Measurements from ENCODE around the gene DLG2. TPM values are rescaled to one million over a fixed set of nuclear protein-coding genes. Genes with fewer than 3 reads are reported as not detected.
"Not testable (repeated sequence)": the region's sequence is repeated elsewhere in the genome, so short reads cannot be mapped to it uniquely, and the experiment has no call there.

Gene DLG2
- total RNA-seq, 2 donors from 2014 or later = 3.8 to 16.4 TPM

- ATAC-seq (ENCODE audit: insufficient number of reproducible peaks, low FRiP score, low read depth) = no peak
- no peaks in the 10 kb centered on the region for H3K36me3 ChIP-seq
- no peak for DNase-seq (ENCODE audit: low spot score)
- no peak overlapping the region for H3K27ac ChIP-seq
- H3K9me3 ChIP-seq = no peaks in the 10 kb centered on the region
- H3K27me3 ChIP-seq (replicated peaks; ENCODE audit: insufficient read depth) = no peaks in the 10 kb centered on the region
- H3K4me3 ChIP-seq = no peak overlapping the region
- no peak for TF ChIP-seq CTCF (IDR thresholded peaks at IDR 0.05)
- H3K4me1 ChIP-seq (ENCODE audit: control insufficient read depth in 1 of 2, low read depth in 2 of 2) = no peaks in the 10 kb centered on the region
Observed at GRCh38 chr11:85249482-85249881, 377.7 kb downstream of the DLG2 start.

GRCh38 chr11:85247797-85248196 lies 379.3 kb downstream of the DLG2 start:
- Histone ChIP-seq H3K36me3 (no peaks in the 10 kb centered on the region), H3K9me3 (no peaks in the 10 kb centered on the region), H3K27ac (no peak overlapping the region), H3K4me1 (ENCODE audit: control insufficient read depth in 1 of 2, low read depth in 2 of 2) (no peaks in the 10 kb centered on the region), H3K4me3 (no peak overlapping the region), H3K27me3 (replicated peaks; ENCODE audit: insufficient read depth) (no peaks in the 10 kb centered on the region)
- no peak for TF ChIP-seq CTCF (IDR thresholded peaks at IDR 0.05)
- ATAC-seq (ENCODE audit: insufficient number of reproducible peaks, low FRiP score, low read depth) (no peak), DNase-seq (ENCODE audit: low spot score) (no peak)

- TF ChIP-seq CTCF (IDR thresholded peaks at IDR 0.05) = no peak
- H3K4me3 ChIP-seq = no peak overlapping the region
- no peak for ATAC-seq (ENCODE audit: insufficient number of reproducible peaks, low FRiP score, low read depth)
- peaks cover 8% of the 10 kb centered on the region for H3K9me3 ChIP-seq
- H3K36me3 ChIP-seq = no peaks in the 10 kb centered on the region
- no peaks in the 10 kb centered on the region for H3K27me3 ChIP-seq (replicated peaks; ENCODE audit: insufficient read depth)
- DNase-seq (ENCODE audit: low spot score) = no peak
- no peak overlapping the region for H3K27ac ChIP-seq
- H3K4me1 ChIP-seq (ENCODE audit: control insufficient read depth in 1 of 2, low read depth in 2 of 2) = no peaks in the 10 kb centered on the region
Observed at GRCh38 chr11:85238906-85239305, 388.2 kb downstream of the DLG2 start.

GRCh38 chr11:85238038-85238437 lies 389.1 kb downstream of the DLG2 start:
- not testable (repeated sequence) for DNase-seq (ENCODE audit: low spot score); ATAC-seq (ENCODE audit: insufficient number of reproducible peaks, low FRiP score, low read depth); H3K27ac ChIP-seq; H3K9me3 ChIP-seq; H3K4me3 ChIP-seq; H3K4me1 ChIP-seq (ENCODE audit: control insufficient read depth in 1 of 2, low read depth in 2 of 2); H3K36me3 ChIP-seq; H3K27me3 ChIP-seq (replicated peaks; ENCODE audit: insufficient read depth)

GRCh38 chr11:85236211-85236610 lies 390.9 kb downstream of the DLG2 start:
- H3K9me3 ChIP-seq = peaks cover 8% of the 10 kb centered on the region
- no peak overlapping the region for H3K27ac ChIP-seq
- no peak for DNase-seq (ENCODE audit: low spot score)
- H3K4me3 ChIP-seq = no peak overlapping the region
- no peak for ATAC-seq (ENCODE audit: insufficient number of reproducible peaks, low FRiP score, low read depth)
- no peaks in the 10 kb centered on the region for H3K4me1 ChIP-seq (ENCODE audit: control insufficient read depth in 1 of 2, low read depth in 2 of 2)
- no peaks in the 10 kb centered on the region for H3K27me3 ChIP-seq (replicated peaks; ENCODE audit: insufficient read depth)
- no peak for TF ChIP-seq CTCF (IDR thresholded peaks at IDR 0.05)
- H3K36me3 ChIP-seq = no peaks in the 10 kb centered on the region

- no peak overlapping the region for H3K4me3 ChIP-seq
- H3K9me3 ChIP-seq = peaks cover 6% of the 10 kb centered on the region
- H3K27ac ChIP-seq = no peak overlapping the region
- H3K27me3 ChIP-seq (replicated peaks; ENCODE audit: insufficient read depth) = no peaks in the 10 kb centered on the region
- ATAC-seq (ENCODE audit: insufficient number of reproducible peaks, low FRiP score, low read depth) = no peak
- H3K36me3 ChIP-seq = no peaks in the 10 kb centered on the region
- TF ChIP-seq CTCF (IDR thresholded peaks at IDR 0.05) = no peak
- no peaks in the 10 kb centered on the region for H3K4me1 ChIP-seq (ENCODE audit: control insufficient read depth in 1 of 2, low read depth in 2 of 2)
- DNase-seq (ENCODE audit: low spot score) = no peak
Observed at GRCh38 chr11:85232559-85232958, 394.6 kb downstream of the DLG2 start.

Measured in thoracic aorta (tissue), 2 donors.